ENCODE results near the gene LRRK2.
A peak's percentile ranks its signal among the peaks of the same experiment; 100 is the strongest.

The LRRK2 gene

GRCh38 chr12:40192704-40193255, 32.0 kb upstream of the LRRK2 start:
- DNase-seq: peak in 1 of 3 donors; percentile 0
- H3K9me3 ChIP-seq (ENCODE audit: control insufficient read depth, low read length): no peaks in the 10 kb centered on the region
- no peaks in the 10 kb centered on the region for H3K36me3 ChIP-seq (ENCODE audit: control insufficient read depth, insufficient read depth, low read length)
- no peaks in the 10 kb centered on the region for H3K4me1 ChIP-seq (ENCODE audit: control insufficient read depth, insufficient read depth, low read length, poor library complexity, severe bottlenecking)
- no peak overlapping the region for H3K4me3 ChIP-seq (ENCODE audit: insufficient read depth, low read depth, low read length, poor library complexity, severe bottlenecking)
- no peaks in the 10 kb centered on the region for H3K27me3 ChIP-seq (replicated peaks; ENCODE audit: control insufficient read depth, insufficient read depth, low read length, poor library complexity, severe bottlenecking)
- H3K27ac ChIP-seq (ENCODE audit: insufficient read depth, low read length, poor library complexity, severe bottlenecking): no peak overlapping the region

- no peak for DNase-seq
- Histone ChIP-seq H3K4me3 (ENCODE audit: insufficient read depth, low read depth, low read length, poor library complexity, severe bottlenecking) (no peak overlapping the region), H3K27ac (ENCODE audit: insufficient read depth, low read length, poor library complexity, severe bottlenecking) (no peak overlapping the region), H3K9me3 (ENCODE audit: control insufficient read depth, low read length) (no peaks in the 10 kb centered on the region), H3K4me1 (ENCODE audit: control insufficient read depth, insufficient read depth, low read length, poor library complexity, severe bottlenecking) (no peaks in the 10 kb centered on the region), H3K36me3 (ENCODE audit: control insufficient read depth, insufficient read depth, low read length) (no peaks in the 10 kb centered on the region), H3K27me3 (replicated peaks; ENCODE audit: control insufficient read depth, insufficient read depth, low read length, poor library complexity, severe bottlenecking) (no peaks in the 10 kb centered on the region)
Observed at GRCh38 chr12:40194846-40195245, 30.0 kb upstream of the LRRK2 start.

- DNase-seq: no peak
Observed at GRCh38 chr12:40197590-40197989, 27.2 kb upstream of the LRRK2 start.

GRCh38 chr12:40198601-40199000, 26.2 kb upstream of the LRRK2 start:
- Histone ChIP-seq H3K9me3 (ENCODE audit: control insufficient read depth, low read length) (no peaks in the 10 kb centered on the region), H3K27ac (ENCODE audit: insufficient read depth, low read length, poor library complexity, severe bottlenecking) (no peak overlapping the region), H3K4me1 (ENCODE audit: control insufficient read depth, insufficient read depth, low read length, poor library complexity, severe bottlenecking) (no peaks in the 10 kb centered on the region), H3K27me3 (replicated peaks; ENCODE audit: control insufficient read depth, insufficient read depth, low read length, poor library complexity, severe bottlenecking) (no peaks in the 10 kb centered on the region), H3K4me3 (ENCODE audit: insufficient read depth, low read depth, low read length, poor library complexity, severe bottlenecking) (no peak overlapping the region), H3K36me3 (ENCODE audit: control insufficient read depth, insufficient read depth, low read length) (no peaks in the 10 kb centered on the region)
- no peak for DNase-seq

More at GRCh38 chr12:40197590-40197989, 27.2 kb upstream of the LRRK2 start:
- Histone ChIP-seq H3K4me1 (ENCODE audit: control insufficient read depth, insufficient read depth, low read length, poor library complexity, severe bottlenecking) (no peaks in the 10 kb centered on the region), H3K27ac (ENCODE audit: insufficient read depth, low read length, poor library complexity, severe bottlenecking) (no peak overlapping the region), H3K4me3 (ENCODE audit: insufficient read depth, low read depth, low read length, poor library complexity, severe bottlenecking) (no peak overlapping the region), H3K36me3 (ENCODE audit: control insufficient read depth, insufficient read depth, low read length) (no peaks in the 10 kb centered on the region), H3K27me3 (replicated peaks; ENCODE audit: control insufficient read depth, insufficient read depth, low read length, poor library complexity, severe bottlenecking) (no peaks in the 10 kb centered on the region), H3K9me3 (ENCODE audit: control insufficient read depth, low read length) (no peaks in the 10 kb centered on the region)

GRCh38 chr12:40202095-40203059, 22.4 kb upstream of the LRRK2 start:
- Histone ChIP-seq H3K27ac (ENCODE audit: insufficient read depth, low read length, poor library complexity, severe bottlenecking) (no peak overlapping the region), H3K27me3 (replicated peaks; ENCODE audit: control insufficient read depth, insufficient read depth, low read length, poor library complexity, severe bottlenecking) (no peaks in the 10 kb centered on the region), H3K4me3 (ENCODE audit: insufficient read depth, low read depth, low read length, poor library complexity, severe bottlenecking) (no peak overlapping the region), H3K36me3 (ENCODE audit: control insufficient read depth, insufficient read depth, low read length) (no peaks in the 10 kb centered on the region), H3K4me1 (ENCODE audit: control insufficient read depth, insufficient read depth, low read length, poor library complexity, severe bottlenecking) (no peaks in the 10 kb centered on the region), H3K9me3 (ENCODE audit: control insufficient read depth, low read length) (no peaks in the 10 kb centered on the region)
- no peak for DNase-seq

GRCh38 chr12:40203060-40203430, 21.8 kb upstream of the LRRK2 start:
- no peak for DNase-seq
- H3K9me3 ChIP-seq (ENCODE audit: control insufficient read depth, low read length): no peaks in the 10 kb centered on the region
- no peaks in the 10 kb centered on the region for H3K36me3 ChIP-seq (ENCODE audit: control insufficient read depth, insufficient read depth, low read length)
- H3K4me3 ChIP-seq (ENCODE audit: insufficient read depth, low read depth, low read length, poor library complexity, severe bottlenecking): no peak overlapping the region
- no peak overlapping the region for H3K27ac ChIP-seq (ENCODE audit: insufficient read depth, low read length, poor library complexity, severe bottlenecking)
- H3K4me1 ChIP-seq (ENCODE audit: control insufficient read depth, insufficient read depth, low read length, poor library complexity, severe bottlenecking): no peaks in the 10 kb centered on the region
- no peaks in the 10 kb centered on the region for H3K27me3 ChIP-seq (replicated peaks; ENCODE audit: control insufficient read depth, insufficient read depth, low read length, poor library complexity, severe bottlenecking)

- no peaks in the 10 kb centered on the region for H3K27me3 ChIP-seq (replicated peaks; ENCODE audit: control insufficient read depth, insufficient read depth, low read length, poor library complexity, severe bottlenecking)
- H3K4me1 ChIP-seq (ENCODE audit: control insufficient read depth, insufficient read depth, low read length, poor library complexity, severe bottlenecking): no peaks in the 10 kb centered on the region
- no peaks in the 10 kb centered on the region for H3K9me3 ChIP-seq (ENCODE audit: control insufficient read depth, low read length)
- no peak overlapping the region for H3K4me3 ChIP-seq (ENCODE audit: insufficient read depth, low read depth, low read length, poor library complexity, severe bottlenecking)
- no peaks in the 10 kb centered on the region for H3K36me3 ChIP-seq (ENCODE audit: control insufficient read depth, insufficient read depth, low read length)
- H3K27ac ChIP-seq (ENCODE audit: insufficient read depth, low read length, poor library complexity, severe bottlenecking): no peak overlapping the region
- no peak for DNase-seq
Observed at GRCh38 chr12:40204337-40204736, 20.5 kb upstream of the LRRK2 start.

- H3K4me1 ChIP-seq (ENCODE audit: control insufficient read depth, insufficient read depth, low read length, poor library complexity, severe bottlenecking): no peaks in the 10 kb centered on the region
- no peaks in the 10 kb centered on the region for H3K36me3 ChIP-seq (ENCODE audit: control insufficient read depth, insufficient read depth, low read length)
- H3K27ac ChIP-seq (ENCODE audit: insufficient read depth, low read length, poor library complexity, severe bottlenecking): no peak overlapping the region
- no peak overlapping the region for H3K4me3 ChIP-seq (ENCODE audit: insufficient read depth, low read depth, low read length, poor library complexity, severe bottlenecking)
- no peaks in the 10 kb centered on the region for H3K27me3 ChIP-seq (replicated peaks; ENCODE audit: control insufficient read depth, insufficient read depth, low read length, poor library complexity, severe bottlenecking)
- DNase-seq: no peak
- H3K9me3 ChIP-seq (ENCODE audit: control insufficient read depth, low read length): no peaks in the 10 kb centered on the region
Observed at GRCh38 chr12:40207551-40207950, 17.2 kb upstream of the LRRK2 start.

- Histone ChIP-seq H3K4me1 (ENCODE audit: control insufficient read depth, insufficient read depth, low read length, poor library complexity, severe bottlenecking) (no peaks in the 10 kb centered on the region), H3K27ac (ENCODE audit: insufficient read depth, low read length, poor library complexity, severe bottlenecking) (no peak overlapping the region), H3K4me3 (ENCODE audit: insufficient read depth, low read depth, low read length, poor library complexity, severe bottlenecking) (no peak overlapping the region), H3K36me3 (ENCODE audit: control insufficient read depth, insufficient read depth, low read length) (no peaks in the 10 kb centered on the region), H3K27me3 (replicated peaks; ENCODE audit: control insufficient read depth, insufficient read depth, low read length, poor library complexity, severe bottlenecking) (no peaks in the 10 kb centered on the region), H3K9me3 (ENCODE audit: control insufficient read depth, low read length) (no peaks in the 10 kb centered on the region)
- DNase-seq: no peak
Observed at GRCh38 chr12:40208707-40209446, 15.9 kb upstream of the LRRK2 start.

- H3K9me3 ChIP-seq (ENCODE audit: control insufficient read depth, low read length): no peaks in the 10 kb centered on the region
- H3K27ac ChIP-seq (ENCODE audit: insufficient read depth, low read length, poor library complexity, severe bottlenecking): no peak overlapping the region
- DNase-seq: no peak
- H3K4me1 ChIP-seq (ENCODE audit: control insufficient read depth, insufficient read depth, low read length, poor library complexity, severe bottlenecking): no peaks in the 10 kb centered on the region
- H3K27me3 ChIP-seq (replicated peaks; ENCODE audit: control insufficient read depth, insufficient read depth, low read length, poor library complexity, severe bottlenecking): no peaks in the 10 kb centered on the region
- no peak overlapping the region for H3K4me3 ChIP-seq (ENCODE audit: insufficient read depth, low read depth, low read length, poor library complexity, severe bottlenecking)
- H3K36me3 ChIP-seq (ENCODE audit: control insufficient read depth, insufficient read depth, low read length): no peaks in the 10 kb centered on the region
Observed at GRCh38 chr12:40209886-40210285, 14.9 kb upstream of the LRRK2 start.

All from effector memory CD4-positive, alpha-beta T cell (primary cell).